Daoy (cell line): ENCODE measurements around the gene FGD1. TPM values are rescaled to one million over a fixed set of nuclear protein-coding genes. Genes with fewer than 3 reads are reported as not detected.
A peak's percentile ranks its signal among the peaks of the same experiment; 100 is the strongest.
"Not testable (repeated sequence)": the region's sequence is repeated elsewhere in the genome, so short reads cannot be mapped to it uniquely, and the experiment has no call there.

Experiments
- DNase-seq: peaks from one replicate; pipeline ENCODE4 v3.0.0-alpha.2; 2015; ENCODE audit warnings: low read depth
- total RNA-seq: library from RNA; depleted of rRNA; stranded (reverse); fragments of >200 nt; shearing (Covaris generic); gene quantifications from 2 replicates; pipeline ENCODE4 v1.2.3, GENCODE V29; 2014; rRNA removed

Gene FGD1
- 1.2 and 2.5 TPM in 2 replicates for total RNA-seq

DNA sequence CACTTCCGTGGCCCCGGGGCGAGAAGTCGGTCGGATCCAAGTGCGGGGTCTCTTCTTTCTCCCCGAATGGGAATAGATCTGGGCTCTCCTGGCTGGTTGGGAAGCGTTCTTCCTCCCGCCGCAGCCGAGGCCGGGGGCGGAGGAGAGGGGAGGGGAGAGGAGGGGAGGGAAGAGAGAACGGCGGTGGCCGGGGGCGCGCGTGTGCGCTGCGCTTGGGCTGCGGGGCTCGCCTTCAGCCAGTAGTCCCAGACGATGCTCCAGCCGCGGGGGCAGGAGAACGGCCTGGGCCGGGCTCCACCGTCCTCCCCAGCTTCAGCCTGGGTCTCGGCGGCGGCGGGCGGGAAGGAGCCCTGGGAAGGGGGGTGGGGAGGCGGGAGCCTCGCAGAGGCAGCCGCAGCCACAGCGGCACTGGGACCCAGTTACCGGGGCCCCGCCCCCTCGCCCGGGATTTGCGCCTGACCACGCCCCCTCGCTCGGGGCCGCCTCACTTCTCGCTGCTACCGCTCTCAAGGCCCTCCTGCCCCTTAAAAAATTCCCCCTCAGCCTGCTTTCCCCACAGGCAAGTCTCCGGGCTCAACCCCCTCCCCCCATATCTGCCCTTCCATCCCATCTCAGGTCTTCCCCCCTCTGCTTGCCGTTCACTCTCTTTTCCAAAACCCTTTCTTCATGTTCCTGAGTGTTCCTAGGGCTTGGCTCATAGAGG lies at the start of gene FGD1:
Gene FGD1, minus strand, starts transcription at position 421 of the 703 bp plus-strand sequence. CDS start 802 bp downstream, outside the sequence.
- peak; percentile 61 for DNase-seq

DNA sequence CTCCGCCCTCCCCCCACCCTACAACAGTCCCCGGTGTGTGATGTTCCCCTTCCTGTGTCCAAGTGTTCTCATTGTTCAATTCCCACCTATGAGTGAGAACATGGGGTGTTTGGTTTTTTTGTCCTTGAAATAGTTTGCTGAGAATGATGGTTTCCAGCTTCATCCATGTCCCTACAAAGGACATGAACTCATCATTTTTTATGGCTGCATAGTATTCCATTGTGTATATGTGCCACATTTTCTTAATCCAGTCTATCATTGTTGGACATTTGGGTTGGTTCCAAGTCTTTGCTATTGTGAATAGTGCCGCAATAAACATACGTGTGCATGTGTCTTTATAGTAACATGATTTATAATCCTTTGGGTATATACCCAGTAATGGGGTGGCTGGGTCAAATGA lies 46.2 kb upstream of the FGD1 start:
- not testable (repeated sequence) for DNase-seq

DNA sequence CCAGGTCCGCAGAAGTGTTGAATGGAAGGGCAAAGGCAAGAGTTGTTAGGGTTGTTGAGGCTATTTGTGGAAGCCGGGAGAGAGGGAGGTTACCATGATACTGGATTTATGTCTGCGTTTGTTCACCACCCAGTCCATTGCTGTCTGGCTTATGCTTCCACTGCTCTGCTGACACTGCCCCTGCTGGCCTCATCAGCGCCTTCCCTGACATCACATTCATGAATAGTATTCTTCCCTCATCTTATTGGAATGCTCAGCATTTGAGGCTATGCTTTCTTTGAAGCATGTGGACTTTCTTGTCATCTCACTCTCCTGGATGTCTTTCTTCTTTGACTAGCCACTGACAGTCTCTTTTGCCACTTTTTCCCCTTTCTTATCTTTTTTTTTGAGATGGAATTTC lies 44.3 kb upstream of the FGD1 start:
- DNase-seq, result no peak

DNA sequence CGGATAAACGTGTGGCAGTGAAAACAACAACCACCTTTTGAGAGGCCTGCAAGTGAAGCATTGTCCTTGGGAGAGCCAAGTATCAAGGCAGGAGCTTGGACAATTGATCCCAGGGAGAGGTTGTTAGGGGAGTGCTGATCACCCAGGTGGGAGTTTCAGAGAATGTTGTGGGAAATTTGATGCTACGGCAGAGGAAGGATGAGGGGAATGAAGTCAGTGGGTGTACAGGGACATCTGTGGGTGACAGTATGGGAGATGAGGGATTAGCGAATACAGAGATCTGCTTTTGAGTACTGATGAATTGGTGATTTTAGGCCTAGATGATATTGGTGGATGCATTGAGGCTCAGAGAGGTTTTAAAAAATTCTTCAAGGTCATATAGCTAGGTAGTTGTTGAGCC lies 38.2 kb upstream of the FGD1 start:
- no peak for DNase-seq

DNA sequence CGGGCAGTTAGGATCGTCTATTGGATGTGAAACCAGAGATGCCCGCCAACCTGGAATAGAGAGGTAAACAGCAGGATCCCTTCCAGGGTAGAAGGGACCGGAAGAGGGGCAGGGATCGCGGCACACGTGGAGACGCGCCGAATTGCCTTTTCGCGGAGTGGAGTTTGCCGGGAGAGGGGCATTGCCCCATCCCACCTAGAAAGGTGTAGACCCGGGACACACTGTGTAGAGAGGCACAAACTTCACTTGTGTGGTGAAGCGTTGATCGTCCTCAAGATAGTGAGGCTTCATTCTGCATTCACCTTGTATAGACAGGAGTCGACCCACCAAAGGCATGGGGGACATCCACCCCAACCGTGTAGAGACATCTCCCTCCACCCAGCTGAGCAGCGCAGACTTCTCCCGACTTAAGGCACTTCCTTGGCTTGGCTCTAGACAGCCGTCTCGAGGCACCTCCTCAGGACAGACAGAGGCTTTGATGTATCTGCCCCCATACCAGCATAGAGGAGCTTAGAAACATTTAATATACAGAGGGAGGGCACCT lies 34.4 kb upstream of the FGD1 start:
- DNase-seq, result peak; percentile 6

DNA sequence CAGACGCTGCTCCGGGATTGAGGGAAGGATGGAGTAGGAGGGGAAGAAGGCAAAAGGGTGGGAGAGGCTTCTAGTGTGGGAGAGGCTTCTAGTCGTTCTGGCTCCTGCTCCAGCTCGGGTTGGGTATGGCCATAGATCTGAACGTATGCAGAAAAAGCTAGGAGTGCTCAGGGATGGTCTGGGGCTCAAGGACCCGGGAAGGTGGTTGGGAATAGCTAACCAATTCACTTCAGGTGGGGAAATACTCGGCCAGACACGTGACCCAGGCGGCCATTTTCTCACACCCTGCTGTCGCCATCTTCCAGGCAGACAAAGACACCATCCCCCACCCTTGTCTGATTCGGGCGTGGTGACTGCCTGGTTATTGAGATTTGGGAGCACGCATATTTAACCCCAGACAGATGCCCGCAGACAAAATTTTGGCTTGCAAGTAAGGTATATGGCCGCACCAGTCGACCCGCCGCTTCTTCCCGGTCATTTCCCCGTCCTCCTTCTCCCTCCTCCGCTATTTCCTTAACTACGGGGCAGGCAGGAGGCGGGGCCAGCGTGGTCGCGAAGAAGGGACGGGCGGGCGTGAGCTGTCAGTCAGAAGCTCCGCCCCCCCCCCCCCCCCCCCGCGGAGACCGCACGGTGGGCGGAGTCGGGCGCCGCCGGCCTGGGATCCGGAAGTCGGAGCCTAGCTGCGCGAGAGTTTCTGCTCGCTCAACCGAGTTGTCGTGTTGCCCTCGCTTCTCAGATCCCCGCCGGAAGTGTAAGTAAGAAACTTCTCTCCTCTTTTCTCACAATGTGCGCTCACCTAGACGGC lies 33.7 kb upstream of the FGD1 start, which contains the start of gene GNL3L:
Gene GNL3L, plus strand, starts transcription at position 668 of the 805 bp plus-strand sequence. CDS start 2,348 bp downstream, outside the sequence.
- peak; percentile 87 for DNase-seq

DNA sequence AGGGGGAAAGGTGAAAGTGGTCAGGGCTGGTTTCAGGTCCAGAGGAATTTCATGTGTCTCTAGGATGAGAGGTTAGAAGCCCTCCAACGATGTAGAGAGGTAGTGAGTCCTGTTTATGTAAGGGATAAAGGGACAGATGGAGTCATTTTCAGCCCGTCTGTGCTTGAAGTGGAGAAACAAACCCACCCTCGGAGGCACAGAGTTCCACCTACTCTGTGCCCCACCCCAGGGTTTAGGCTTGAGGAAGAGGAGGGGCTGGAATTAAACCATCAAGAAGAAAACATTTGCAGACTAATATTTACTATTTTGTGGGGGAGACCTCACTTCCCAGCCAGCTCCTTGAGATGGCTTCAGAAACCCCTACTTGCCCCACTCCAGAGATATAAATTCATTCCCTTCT lies 33.1 kb upstream of the FGD1 start:
- DNase-seq, result no peak

DNA sequence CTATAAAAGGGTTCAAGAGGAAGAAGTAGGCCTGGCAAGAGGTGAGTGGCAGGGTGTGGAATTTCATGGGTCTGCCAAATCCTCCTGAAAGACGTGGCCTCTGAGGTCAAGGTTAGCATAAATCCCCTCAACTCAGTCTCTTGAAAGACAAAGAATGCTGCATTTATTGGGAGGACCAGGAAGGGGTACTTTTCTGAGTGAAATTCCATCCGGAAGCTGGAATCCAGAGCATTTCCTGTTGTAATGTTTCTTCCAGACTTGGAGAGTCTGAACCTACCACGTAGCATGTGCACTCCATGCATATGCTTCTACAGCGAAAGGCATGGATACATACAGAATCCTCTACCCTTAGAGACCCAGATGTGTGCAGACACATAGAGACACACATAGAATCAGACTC lies 13.4 kb upstream of the FGD1 start:
- no peak for DNase-seq

DNA sequence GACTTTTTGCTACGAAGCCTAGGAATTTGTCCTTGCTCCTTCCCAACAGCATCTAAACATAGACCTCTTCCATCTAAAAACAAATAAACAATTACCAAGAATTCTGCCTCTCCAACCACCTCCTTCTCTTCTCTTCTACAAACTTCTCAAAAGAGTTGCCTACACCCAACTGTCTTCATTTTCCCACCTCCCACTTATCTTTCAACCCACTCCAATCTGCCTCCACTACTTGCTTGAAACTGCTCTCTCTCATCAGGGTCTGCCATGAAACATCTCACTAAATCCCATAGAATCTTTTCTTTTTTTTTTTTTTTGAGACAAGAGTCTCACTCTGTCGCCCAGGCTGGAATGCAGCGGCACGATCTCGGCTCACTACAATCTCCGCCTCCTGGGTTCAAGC lies 902 bp upstream of the FGD1 start:
- DNase-seq, result no peak

DNA sequence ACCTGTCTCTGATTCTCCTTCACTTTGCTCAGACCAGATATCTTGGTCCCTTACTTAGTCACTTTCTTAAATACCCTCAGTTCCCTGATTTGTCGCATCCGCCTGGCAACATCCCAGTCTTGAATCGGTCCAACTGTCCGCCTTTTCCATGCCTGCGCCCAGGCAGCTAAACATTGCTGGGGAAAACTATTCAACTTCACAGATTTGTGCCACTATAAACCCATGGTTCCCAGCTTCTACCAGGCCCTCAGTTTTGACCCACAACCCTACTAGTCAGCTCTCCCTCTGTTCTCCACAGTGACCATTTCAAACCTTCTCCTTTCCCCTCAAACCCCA lies 451 bp upstream of the FGD1 start:
- DNase-seq, result no peak

DNA sequence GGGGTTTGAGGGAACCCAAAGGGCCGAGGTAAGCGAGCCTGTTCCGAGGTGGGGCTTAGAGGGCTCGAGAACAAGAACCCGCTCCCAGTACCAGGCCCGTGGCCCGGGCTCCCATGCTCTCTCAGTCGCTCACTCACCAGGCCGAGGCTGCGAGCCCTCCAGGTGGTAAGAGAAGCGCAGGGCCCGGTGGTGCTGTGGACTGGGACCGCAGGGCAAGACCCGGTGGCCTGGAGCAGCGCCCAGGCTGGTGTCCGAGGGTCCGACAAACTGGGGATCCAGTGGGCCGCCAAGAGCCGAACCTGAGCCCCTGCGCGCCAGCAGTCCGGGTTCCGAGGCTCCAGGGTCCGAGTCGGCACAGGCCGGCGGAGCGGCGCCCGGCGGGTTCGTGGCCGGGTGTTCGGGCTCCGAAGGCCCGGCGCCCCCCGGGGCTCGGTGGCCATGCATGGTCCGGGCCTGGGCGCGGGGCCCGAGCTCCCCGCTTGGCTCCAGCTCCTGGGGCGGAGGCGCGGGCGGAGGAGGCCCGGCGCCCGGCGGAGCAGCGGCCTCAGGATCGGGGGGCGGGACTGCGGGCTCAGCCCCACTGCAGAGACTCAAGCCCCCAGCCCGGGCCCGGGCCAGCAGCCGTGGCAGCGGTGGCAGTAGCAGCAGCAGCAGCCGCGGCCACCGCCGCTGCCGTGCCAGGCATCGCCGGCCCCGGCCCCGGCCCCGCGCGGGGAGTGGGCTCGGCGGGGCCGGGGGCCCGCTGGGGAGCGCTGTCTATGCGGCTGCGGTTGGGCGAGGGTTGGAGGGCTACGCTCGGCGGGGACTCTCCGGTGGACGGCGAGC lies 833 bp downstream of the FGD1 start:
- DNase-seq, result peak; percentile 23

DNA sequence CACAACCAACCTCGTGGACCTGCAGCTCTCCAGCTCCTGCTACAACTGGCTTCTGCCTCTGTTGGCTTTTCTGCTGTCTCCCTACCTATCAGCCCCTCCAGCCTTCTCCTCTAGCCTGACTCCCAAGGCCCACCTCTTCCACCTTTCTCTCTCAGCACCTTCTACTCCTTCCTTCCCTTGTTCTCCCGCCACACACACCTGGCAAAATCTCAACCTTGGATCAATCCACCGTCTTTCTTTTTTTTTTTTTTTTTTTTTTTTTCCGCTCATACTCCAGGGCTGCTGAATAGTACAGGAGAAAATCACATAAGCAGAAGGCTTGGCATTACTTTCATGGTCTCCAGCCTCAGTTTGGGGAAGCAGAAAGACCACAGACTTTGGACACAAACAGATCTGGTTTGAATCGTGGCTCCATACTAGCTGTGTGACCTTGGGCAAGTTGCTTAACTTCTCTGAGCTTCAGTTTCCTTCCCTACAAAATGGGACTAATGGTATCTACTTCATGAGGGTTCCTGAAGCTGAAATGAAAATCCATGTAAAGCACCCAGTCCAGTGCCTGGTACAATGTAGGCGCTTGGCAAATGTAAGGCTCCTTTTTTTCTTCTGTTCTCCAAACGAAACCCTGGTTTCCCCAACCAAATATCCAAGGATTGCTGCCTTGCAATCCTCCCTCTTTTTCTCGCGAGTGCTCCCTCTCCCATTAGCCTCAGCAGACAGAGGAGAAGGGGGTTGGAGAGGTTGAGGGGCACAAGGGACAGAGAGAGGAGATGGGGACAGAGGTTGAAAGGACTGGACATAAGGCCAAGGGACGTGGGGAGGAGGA lies 1.7 kb downstream of the FGD1 start:
- DNase-seq, result no peak

DNA sequence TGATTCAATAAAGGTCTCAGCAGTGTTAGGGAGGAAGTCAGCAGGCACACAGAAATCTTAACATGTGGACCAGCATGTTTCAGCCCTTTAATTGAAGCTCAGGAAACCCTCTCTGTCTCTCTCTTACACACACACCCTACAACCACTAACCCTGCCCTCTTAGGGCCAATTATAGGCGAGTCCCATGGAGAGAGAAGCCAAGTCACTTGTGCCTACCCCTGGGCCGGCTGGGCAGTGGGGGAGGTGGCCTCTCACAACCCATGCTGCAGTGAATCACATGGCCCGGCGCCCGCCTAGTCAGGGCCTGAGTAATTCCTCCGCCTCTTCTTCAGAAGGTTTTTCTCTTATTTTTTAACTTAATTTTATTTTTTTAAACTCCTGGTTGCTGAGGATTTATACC lies 3.7 kb downstream of the FGD1 start:
- DNase-seq, result peak; percentile 69

DNA sequence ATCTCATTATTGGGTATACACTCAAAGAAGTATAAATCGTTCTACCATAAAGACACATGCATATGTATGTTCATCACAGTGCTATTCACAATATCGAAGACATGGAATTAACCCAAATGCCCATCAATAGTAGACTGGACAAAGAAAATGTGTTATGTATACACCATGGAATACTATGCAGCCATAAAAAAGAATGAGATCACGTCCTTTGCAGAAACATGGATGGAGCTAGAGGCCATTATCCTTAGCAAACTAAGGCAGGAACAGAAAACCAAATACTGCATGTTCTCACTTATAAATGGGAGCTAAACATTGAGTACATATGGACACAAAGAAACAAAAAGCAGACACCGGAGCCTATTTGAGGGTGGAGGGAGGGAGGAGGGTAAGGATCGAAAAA lies 6.2 kb downstream of the FGD1 start:
- DNase-seq, result not testable (repeated sequence)

DNA sequence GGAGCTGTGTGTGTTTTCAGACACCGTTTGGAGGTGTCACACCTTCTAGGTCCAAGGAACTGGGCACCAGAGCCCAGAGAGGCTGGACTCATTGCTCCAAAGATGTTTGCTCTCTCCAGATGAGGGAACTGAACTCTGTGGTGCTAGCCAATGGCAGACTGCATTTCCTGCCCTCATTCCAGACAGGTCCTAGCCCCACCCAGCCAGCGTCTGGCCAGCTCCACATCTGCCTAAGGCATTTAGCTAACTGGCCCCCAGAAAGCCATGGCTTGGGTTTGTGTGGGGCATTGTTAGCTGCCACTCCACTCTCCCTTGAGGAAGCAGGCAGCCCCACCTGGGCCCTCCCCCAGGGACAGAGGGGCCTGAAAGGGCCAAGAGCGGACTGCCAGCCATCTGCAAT lies 11.4 kb downstream of the FGD1 start:
- DNase-seq, result no peak

DNA sequence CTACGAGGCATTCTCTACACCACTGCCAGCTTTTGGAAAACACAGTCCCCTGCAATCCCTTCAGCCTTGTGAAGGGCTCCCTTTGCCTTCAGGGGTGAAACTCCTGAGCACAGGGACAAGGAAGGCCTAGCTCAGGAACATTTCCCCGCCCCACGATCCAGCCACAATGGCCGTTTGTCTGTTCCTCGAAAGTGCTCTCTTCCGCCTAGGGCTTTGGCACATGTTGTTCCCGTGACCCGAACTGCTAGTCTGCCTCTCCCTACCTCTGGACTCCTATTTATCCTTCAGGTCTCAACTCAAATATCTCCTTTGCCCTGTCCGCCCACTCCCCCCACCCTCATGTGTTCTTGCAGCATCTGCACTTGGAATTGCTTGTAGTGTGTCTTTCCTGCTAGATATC lies 12.1 kb downstream of the FGD1 start:
- no peak for DNase-seq

DNA sequence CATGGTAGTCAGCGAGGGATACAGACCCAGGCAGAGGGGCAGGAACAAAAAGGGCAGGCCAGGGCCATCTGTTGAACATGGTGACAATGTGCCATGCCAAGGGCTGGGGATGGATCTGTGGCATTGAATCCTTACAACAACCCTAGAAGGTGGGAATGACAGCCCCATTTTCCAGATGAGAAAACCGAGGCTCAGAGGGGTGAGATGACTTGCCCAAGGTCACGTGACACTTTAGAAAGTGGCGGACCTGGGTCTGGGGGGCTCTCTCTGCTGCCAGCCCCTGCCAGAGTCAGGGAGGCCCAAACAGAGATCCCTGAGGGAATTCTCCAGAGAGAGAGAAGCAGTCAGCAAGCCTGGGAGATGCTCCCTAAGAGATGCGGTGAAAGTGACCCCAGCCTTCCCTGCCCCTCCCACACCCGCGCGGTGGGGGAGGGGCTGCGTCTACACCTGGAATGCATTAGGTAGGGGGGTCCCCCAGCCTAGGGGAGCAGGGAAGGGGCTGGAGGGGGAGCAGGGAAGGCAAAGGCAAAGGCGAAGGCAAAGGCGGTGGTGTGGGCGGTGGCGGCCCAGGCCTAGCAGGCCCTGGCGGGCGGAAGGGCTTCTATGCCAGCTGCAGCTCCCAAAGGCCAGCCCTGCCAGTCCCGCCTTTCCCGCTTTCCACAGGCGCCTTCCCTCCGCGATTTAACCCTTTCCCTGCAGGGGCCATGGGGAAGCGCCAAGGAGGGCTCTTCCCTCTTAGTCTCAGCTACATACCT lies 13.0 kb downstream of the FGD1 start:
- DNase-seq, result no peak

DNA sequence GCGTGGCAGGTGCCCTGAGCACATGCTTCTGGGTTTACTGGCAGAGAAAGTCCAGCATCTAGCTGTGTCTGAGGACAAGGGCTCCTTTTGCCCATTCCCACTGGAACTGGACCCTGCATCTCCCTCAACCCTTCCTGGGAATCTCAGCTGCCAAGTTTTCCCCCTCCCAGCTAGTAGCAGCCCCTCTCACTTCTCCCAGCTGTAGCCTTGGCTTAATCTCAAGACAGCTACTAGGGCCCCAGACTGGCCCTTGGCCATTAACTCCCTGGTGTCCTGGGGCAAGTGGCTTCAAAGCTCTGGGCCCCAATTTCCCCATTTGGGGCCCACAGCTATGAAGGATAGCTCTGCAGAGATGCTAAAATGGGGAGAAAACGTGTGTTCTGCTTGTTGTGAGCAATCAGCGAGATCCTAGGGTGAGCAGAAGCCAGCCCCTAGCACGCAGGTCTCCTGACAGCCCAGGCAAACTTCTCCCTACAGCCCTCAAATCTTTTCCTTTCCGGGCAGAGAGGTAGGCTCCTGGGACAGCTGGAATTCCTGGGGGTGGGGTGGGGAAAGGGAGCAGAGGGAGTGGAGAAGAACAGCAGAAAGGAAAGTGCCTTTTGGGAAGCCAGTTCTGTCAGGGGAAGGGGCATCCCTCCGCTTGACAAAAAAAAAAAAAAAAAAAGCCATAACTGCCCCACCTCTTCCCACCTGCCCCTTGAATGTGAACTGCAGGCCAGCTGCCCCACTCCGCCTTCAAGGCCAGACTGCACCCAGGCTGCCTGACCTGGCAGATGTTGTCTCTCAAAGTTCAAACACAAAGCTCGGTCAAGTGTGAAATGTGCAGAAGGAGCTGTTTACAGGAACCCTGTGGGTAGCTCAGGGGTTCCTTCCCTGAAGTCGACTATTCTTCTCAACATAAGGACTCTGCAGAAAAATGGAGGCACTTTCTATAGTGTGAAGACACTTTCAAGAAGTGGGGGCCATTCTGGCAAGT lies 16.6 kb downstream of the FGD1 start:
- no peak for DNase-seq
